ENCODE data around the gene SLC36A2.

DNA sequence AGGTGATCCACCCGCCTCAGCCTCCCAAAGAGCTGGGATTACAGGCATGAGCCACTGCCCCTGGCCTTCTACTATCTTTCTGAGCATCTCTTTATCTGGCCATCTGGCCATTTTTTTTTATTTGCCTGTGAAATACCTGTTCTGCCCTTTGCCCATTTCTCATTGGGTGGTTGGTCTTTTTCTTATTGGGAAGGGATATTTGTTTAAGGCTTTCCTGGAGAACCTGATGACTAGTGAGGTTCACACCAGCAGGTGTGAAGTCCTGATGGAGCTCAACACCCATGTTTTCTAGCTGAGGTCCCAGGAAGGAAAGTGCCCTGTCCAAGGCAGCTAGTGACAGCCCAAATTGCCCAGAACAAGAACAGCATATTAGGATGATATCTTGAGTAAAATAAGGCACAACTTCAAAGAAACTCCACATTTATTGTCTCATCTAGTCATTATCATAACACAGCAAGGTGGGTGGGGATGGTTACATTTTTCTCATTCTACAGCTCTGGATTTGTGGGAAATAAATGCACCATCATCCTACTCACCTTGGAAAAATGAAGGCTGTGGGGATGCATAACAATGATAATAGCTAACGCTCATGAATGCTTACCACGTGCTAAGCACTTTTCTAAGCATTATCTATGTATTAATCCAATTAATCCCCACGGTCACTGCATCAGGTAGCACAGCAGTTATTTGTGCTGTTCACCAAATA, 64.1 kb downstream of the SLC36A2 start:
- TF ChIP-seq, protein P1, sequence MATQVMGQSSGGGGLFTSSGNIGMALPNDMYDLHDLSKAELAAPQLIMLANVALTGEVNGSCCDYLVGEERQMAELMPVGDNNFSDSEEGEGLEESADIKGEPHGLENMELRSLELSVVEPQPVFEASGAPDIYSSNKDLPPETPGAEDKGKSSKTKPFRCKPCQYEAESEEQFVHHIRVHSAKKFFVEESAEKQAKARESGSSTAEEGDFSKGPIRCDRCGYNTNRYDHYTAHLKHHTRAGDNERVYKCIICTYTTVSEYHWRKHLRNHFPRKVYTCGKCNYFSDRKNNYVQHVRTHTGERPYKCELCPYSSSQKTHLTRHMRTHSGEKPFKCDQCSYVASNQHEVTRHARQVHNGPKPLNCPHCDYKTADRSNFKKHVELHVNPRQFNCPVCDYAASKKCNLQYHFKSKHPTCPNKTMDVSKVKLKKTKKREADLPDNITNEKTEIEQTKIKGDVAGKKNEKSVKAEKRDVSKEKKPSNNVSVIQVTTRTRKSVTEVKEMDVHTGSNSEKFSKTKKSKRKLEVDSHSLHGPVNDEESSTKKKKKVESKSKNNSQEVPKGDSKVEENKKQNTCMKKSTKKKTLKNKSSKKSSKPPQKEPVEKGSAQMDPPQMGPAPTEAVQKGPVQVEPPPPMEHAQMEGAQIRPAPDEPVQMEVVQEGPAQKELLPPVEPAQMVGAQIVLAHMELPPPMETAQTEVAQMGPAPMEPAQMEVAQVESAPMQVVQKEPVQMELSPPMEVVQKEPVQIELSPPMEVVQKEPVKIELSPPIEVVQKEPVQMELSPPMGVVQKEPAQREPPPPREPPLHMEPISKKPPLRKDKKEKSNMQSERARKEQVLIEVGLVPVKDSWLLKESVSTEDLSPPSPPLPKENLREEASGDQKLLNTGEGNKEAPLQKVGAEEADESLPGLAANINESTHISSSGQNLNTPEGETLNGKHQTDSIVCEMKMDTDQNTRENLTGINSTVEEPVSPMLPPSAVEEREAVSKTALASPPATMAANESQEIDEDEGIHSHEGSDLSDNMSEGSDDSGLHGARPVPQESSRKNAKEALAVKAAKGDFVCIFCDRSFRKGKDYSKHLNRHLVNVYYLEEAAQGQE (IDR thresholded peaks at IDR 0.05; ENCODE audit: insufficient read depth in 1 of 2, low read depth in 2 of 2, low read length in 1 of 2) = no peak
- TF ChIP-seq, protein P2, sequence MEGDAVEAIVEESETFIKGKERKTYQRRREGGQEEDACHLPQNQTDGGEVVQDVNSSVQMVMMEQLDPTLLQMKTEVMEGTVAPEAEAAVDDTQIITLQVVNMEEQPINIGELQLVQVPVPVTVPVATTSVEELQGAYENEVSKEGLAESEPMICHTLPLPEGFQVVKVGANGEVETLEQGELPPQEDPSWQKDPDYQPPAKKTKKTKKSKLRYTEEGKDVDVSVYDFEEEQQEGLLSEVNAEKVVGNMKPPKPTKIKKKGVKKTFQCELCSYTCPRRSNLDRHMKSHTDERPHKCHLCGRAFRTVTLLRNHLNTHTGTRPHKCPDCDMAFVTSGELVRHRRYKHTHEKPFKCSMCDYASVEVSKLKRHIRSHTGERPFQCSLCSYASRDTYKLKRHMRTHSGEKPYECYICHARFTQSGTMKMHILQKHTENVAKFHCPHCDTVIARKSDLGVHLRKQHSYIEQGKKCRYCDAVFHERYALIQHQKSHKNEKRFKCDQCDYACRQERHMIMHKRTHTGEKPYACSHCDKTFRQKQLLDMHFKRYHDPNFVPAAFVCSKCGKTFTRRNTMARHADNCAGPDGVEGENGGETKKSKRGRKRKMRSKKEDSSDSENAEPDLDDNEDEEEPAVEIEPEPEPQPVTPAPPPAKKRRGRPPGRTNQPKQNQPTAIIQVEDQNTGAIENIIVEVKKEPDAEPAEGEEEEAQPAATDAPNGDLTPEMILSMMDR (IDR thresholded peaks at IDR 0.05) = no peak

Measured in Panc1 (cell line).